ENCODE results near the gene TRIM29.
A peak's percentile ranks its signal among the peaks of the same experiment; 100 is the strongest.

The TRIM29 gene

GRCh38 chr11:120089036-120090001 is 48.6 kb downstream of the TRIM29 start:
- no peak for DNase-seq

- no peak for DNase-seq
These were observed 49.9 kb downstream of the TRIM29 start for GRCh38 chr11:120088056-120088455.

GRCh38 chr11:120086651-120087050 is 51.3 kb downstream of the TRIM29 start:
- DNase-seq: no peak

GRCh38 chr11:120079750-120080610 is 57.9 kb downstream of the TRIM29 start:
- DNase-seq: no peak

- no peak for DNase-seq
These were observed 59.5 kb downstream of the TRIM29 start for GRCh38 chr11:120078397-120078796.

- no peak for DNase-seq
These were observed 63.8 kb downstream of the TRIM29 start for GRCh38 chr11:120074076-120074475.

- DNase-seq: peak; percentile 11 to 22
These were observed 64.7 kb downstream of the TRIM29 start for GRCh38 chr11:120073196-120073595.

GRCh38 chr11:120068114-120068573 is 69.8 kb downstream of the TRIM29 start:
- no peak for DNase-seq

GRCh38 chr11:120067438-120068113 is 70.3 kb downstream of the TRIM29 start:
- no peak for DNase-seq

GRCh38 chr11:120066738-120067437 is 71.0 kb downstream of the TRIM29 start:
- DNase-seq: no peak

- DNase-seq: no peak
These were observed 72.0 kb downstream of the TRIM29 start for GRCh38 chr11:120065876-120066275.

- no peak for DNase-seq
These were observed 72.7 kb downstream of the TRIM29 start for GRCh38 chr11:120065176-120065575.

- no peak for DNase-seq
These were observed 73.6 kb downstream of the TRIM29 start for GRCh38 chr11:120064341-120064740.

- no peak for DNase-seq
These were observed 74.1 kb downstream of the TRIM29 start for GRCh38 chr11:120063686-120064340.

- no peak for DNase-seq
These were observed 75.4 kb downstream of the TRIM29 start for GRCh38 chr11:120062561-120062930.

GRCh38 chr11:120061761-120062560 is 76.0 kb downstream of the TRIM29 start:
- no peak for DNase-seq

Data from SHP77 (cell line).